Stimulated activated CD8-positive, alpha-beta memory T cell treated with anti-CD3 and anti-CD28 coated beads, Interleukin-15, amount 100 ng/mL, for 24 hours (primary cell): ENCODE measurements around the gene MARCHF7.

Experiments used
- DNase-seq: peaks from one replicate; pipeline ENCODE4 v3.0.0-alpha.2; 2020; ENCODE audit warnings: low read depth

The MARCHF7 gene

DNA sequence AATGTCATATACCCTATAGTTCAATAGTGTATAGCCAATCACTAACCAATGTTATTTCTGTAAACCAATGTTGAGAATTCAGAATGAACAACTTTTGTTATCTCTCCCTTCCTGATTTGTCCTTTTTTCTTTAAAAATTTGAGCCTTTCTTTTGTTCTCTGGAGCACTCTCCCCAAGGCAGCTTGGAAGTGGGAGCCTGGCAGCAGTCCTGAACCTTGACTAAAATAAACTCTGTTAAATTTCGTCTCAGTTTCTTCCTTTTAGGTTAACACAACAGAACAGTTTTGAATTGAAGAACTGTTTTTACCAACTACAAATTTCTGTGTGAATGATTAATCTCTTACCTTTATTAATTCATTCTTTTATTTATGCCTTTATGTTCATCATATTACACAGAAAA lies 49.8 kb downstream of the MARCHF7 start:
- no peak for DNase-seq
